Left lobe of liver (tissue), 2 donors: ENCODE data around the gene CD164L2. TPM values are rescaled to one million over a fixed set of nuclear protein-coding genes. Genes with fewer than 3 reads are reported as not detected.
A peak's percentile ranks its signal among the peaks of the same experiment; 100 is the strongest.
"Not testable (repeated sequence)": the region's sequence is repeated elsewhere in the genome, so short reads cannot be mapped to it uniquely, and the experiment has no call there.

Experiments used
- ATAC-seq: fragments of 200-7000 bp; cut with Tn5 transposase; one replicate; pipeline ENCODE4 v1.9.1; 2020; ENCODE audit warnings: mild to moderate bottlenecking, moderate library complexity
- DNase-seq: peaks from one replicate; pipeline ENCODE4 v3.0.0-alpha.2; 2020; ENCODE audit warnings: low spot score
- total RNA-seq: library from RNA; stranded (reverse); gene quantifications from one replicate; pipeline ENCODE4 v1.2.1, GENCODE V29; 2021
- donor health status: DM: no; HTN: no; CAD: no; lungs with moderate emphysema.
- donor health status: DM: no; HTN: yes; CAD: no.

Gene CD164L2
- not detected for total RNA-seq

- no peak for DNase-seq
- ATAC-seq = peak; percentile 85
Measured at GRCh38 chr1:27383039-27383605, at the start of gene CD164L2. Gene CD164L2 (minus strand): TSS chr1:27383333. CDS start chr1:27383239, 94 bp downstream.

GRCh38 chr1:27432725-27433124, 49.6 kb upstream of the CD164L2 start:
- not testable (repeated sequence) for ATAC-seq, DNase-seq

DNA sequence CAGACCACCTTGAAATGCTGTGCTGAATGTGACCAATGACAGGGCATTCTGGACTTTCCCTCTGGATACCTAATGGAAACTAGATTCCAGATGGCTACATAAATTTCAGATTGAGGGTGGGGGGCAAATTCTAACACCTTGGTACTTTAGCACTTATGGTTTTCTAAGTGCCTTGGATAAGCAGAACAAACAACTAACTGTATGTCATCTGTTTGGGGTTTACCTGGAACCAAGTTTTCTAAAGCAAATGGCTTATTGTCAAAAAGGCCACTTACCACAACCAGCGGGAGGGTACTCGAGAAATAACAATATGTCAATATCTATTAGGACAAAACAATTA, 48.4 kb upstream of the CD164L2 start:
- no peak for ATAC-seq
- no peak for DNase-seq

GRCh38 chr1:27430903-27431600, 47.9 kb upstream of the CD164L2 start:
- peak; percentile 51 for ATAC-seq

GRCh38 chr1:27429029-27429425, 45.9 kb upstream of the CD164L2 start:
- ATAC-seq (no peak), DNase-seq (no peak)

More at GRCh38 chr1:27430903-27431600, 47.9 kb upstream of the CD164L2 start:
- no peak for DNase-seq

DNA sequence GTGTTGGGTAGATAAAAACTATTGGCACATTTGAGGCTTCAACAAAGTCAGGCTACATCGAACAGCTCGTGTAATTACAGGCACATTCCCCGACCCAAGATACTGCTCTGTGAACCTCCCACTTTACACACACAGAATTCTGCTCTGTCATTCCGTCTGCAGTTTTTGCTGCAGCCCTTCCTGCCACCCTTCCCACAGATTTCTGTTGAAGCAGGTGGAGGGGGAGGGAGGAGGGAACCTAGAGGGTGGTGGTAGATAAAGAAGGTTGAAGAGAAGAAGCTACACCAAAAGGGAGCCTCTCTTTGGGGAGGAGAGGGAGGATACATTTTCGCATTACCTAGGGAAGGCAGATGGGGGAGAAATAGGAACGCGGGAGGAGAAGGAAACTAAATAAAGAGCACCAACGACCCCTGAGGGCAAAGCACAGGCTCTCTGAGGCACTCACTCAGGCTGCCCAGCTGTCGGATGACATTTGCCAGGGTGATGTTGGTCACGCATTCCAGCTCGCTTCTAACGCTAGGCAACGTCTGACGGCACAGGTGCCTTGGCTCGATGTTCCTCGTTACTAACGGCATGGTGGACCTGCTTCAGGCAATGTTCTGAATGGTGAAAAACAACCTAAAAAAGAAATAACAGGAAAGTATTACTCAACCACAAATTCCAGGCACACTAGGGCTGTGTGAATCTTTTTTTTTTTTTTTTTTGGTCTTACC, 45.3 kb upstream of the CD164L2 start:
- no peak for DNase-seq
- ATAC-seq = no peak

DNA sequence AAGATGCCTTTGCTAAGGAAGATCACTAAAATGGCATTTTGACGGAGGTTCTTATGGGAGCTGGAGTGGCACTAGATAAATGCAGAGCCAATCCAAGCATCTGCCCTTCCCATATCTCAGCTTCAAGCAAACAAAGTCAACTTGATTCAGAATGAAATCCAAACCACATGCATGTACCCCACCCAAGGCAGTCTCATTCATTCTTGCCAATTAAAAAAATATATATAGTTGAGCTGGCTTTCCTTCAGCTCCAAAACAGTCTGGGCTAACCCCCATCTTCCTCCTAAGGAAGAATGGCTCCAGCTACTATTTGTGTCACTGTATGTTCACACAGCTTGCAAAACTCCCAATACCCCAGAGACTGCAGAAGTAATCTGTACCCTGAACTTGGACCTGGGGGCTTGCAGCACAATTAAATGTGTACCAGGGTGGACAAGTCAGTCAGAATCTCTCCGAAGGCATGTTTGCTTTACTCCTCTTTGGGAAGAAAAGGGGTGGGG, 44.7 kb upstream of the CD164L2 start:
- DNase-seq (no peak), ATAC-seq (no peak)

DNA sequence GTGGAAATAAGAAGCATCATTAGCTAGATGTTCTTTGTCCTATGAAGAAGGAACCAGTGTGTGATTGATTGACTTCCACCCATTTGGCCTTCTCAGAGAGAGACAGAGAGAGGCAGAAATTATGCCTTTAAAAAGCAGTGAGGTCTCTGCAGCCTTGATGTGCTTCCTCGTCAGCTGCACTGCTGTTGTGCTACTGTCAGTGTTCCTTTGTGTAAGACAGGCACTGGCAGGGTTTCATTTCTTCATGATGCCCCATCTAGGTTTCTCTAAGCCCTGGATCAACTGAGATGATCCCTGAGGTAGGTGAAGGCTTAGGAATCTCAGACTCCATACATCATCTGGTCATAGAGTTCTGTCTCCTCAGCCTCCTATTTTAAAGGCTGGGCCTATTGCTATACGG, 44.2 kb upstream of the CD164L2 start:
- ATAC-seq (peak; percentile 39), DNase-seq (no peak)

GRCh38 chr1:27423709-27424108, 40.6 kb upstream of the CD164L2 start:
- ATAC-seq (no peak), DNase-seq (no peak)

DNA sequence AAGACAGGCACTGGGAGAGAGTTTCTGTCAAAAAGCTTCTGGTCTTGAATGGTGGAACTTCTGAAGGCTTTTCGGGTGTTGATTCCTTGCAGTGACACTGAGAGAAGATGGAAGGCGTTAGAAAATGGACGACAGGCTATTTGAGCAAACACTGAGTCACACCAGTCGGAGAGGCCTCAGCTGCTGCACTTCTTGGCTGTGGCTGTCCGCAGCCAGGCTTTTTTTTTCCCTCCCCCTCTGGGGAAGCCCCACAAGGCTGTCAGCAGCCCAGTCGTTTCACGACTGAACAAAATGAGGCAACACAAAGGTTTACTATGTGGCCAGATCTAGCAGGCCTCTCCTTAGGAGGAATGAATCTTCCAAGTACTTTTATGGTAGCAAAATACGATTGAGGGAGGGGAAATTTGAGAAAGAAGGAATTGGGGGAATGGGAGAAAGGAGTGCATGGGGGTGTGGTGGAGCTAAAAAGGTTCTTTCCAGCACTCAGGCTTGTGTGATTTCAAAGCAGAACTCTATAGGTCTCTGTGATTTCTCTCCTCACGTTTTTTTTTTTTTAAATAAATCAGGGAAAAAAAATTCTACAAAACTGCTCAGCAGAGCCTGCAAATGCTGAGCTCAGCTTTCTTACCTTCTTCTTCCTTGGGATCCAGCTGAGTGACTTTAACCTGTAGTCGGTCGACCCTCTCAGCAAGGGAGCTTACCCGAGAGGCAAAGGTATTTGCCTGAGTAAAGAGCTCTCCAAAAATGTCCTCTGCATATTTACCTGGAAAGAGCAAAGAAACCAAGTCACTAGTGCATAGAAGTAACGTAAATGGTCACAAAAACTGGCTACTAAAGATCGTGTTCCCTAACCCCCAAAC, 35.4 kb upstream of the CD164L2 start:
- DNase-seq = no peak
- ATAC-seq = peak; percentile 23

- no peak for ATAC-seq
- no peak for DNase-seq
Measured at GRCh38 chr1:27417713-27418112, 34.6 kb upstream of the CD164L2 start.

DNA sequence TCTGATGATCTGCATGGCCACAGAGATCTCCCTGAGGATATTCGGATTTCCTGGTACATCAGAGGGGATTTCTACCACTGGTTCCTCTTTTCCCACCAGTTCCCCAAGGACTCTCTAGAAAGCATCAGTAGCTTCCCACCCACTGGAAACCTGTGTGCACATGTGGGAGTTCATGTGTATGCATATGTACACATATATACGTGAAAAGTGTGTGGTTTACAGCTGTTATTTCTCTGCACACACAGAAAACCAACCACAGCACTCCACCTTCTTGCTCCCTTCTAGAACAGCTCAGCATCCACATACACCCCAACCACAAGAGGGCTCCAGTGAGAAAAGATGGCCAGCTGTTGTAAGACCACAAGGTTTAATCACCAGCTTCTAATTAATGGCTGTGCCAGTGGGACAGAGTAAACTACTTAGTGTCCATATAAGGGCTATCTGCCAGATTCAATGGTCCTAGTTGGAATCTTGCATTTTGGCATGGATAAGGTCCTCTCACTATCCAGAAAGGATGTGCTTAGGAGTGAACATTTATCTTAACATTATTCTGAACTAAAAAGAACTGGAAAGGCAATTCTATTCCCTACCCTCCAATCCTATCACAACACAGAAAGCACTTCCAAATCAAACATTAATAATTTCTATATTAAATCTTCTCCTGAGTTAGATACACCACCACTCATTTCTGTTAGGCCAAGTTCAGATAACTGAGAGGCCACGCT, 33.4 kb upstream of the CD164L2 start:
- ATAC-seq (peak; percentile 77), DNase-seq (no peak)

- ATAC-seq = no peak
- DNase-seq = no peak
Measured at GRCh38 chr1:27414091-27414490, 31.0 kb upstream of the CD164L2 start.

- DNase-seq (no peak), ATAC-seq (peak; percentile 78)
Measured at GRCh38 chr1:27413004-27413403, 29.9 kb upstream of the CD164L2 start.

DNA sequence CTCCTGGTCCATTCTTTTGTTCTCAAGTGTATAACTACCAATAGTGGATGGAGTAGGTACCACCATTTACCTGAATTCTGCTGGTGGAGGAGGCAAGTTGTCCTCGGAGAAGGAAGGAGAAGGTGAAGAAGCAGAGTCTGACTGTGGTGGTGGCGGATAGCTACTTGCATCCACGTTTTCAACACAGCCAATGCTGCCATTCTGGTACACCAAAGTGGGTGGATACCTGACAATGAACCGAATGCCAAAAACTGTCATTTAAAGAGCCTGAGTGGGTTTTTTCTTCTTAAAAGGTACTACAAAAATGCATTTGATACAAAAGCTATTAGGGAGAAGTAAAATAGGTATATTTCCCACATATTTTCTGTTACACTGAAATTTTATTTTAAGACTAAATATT, 29.4 kb upstream of the CD164L2 start:
- ATAC-seq = no peak

DNA sequence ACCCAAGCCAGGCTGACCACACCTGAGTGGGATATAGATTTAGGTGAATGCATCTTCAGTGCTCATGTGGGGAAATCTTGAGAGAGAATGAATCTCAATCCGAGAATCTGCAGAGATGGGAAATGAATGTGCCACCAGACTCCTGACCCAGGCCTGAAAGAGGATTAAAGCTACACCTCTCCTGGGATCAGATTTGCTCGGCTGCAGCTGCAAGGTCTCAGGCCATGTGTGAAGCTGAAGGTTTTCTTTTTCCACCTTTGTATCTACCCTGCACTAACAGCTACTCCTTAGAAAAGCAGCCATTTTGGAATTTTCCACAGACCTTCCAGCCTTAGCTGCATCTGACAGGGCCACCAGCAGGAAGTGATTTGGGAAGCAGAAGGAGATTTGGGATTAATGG, 27.6 kb upstream of the CD164L2 start:
- ATAC-seq (no peak), DNase-seq (no peak)

More for the DNA sequence above, 29.4 kb upstream of the CD164L2 start:
- DNase-seq = no peak

DNA sequence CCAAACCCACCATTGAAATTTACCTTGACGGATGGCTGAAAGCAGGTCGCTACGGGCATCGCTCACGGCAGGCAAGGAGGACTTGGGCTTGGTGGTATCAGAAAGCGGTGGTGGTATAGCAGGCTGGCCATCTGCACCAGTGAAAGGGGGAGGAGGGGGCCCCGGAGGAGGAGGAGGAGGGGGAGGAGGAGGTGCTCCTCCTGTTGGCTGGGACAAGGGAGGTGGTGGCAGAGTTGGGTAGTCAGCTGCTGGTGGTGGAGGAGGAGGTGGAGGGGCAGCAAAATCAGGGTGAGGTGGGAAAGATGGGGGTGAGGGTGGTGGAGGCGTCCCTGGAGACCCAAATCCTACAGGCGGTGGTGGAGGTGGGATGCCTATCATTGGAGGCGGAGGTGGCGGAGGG, 26.5 kb upstream of the CD164L2 start:
- ATAC-seq = no peak
- no peak for DNase-seq

- no peak for ATAC-seq
- no peak for DNase-seq
Measured at GRCh38 chr1:27408151-27408550, 25.0 kb upstream of the CD164L2 start.

- not testable (repeated sequence) for DNase-seq
Measured at GRCh38 chr1:27406791-27407190, 23.7 kb upstream of the CD164L2 start.

GRCh38 chr1:27406362-27406680, 23.2 kb upstream of the CD164L2 start:
- DNase-seq (no peak), ATAC-seq (no peak)

More at GRCh38 chr1:27406791-27407190, 23.7 kb upstream of the CD164L2 start:
- ATAC-seq = not testable (repeated sequence)
